ENCODE data around the gene CKAP5. TPM values are rescaled to one million over a fixed set of nuclear protein-coding genes. Genes with fewer than 3 reads are reported as not detected.
A peak's percentile ranks its signal among the peaks of the same experiment; 100 is the strongest.

CKAP5 gene
- polyA plus RNA-seq, result 10 to 100 TPM in 1 of 3 donors, 1 to 10 TPM in 2; 9.1 to 22.1 (median 9.4) TPM

DNA sequence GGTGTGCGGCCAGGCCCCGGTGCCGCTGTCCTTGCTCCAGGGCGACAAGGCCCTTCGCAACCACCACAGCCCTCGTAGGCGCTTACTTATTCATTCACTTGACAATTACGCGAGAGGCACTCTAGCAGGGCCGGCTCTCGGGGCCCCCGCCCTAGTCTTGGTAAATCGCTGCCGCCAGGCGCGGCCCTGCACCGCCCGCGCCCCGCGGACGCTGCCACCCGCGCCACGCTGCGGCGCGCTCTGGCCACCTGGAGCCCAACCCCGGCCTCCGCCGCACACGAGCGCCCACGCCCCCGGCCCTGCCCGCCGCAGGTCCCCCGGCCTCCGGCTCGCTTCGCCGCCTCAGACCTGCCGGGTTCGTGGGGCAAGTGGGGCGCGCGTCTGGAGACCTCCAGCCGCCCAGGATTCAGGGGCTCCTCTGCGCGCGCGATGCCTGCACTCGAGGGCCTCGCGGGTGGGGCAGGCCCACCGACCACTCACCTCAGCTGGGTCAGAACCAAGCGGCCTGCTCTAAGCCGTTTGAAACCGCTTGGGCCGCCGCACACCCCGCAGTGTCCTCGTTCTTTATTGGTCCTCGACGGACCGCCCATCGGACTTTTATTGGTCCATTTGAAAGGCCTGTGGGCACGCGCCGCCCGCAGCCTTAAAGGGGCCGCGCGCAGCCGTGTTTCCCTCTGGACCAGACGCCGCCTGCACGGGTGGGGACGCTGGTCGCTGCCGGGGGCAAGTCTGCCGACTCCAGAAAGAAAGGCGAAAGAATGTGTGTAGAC lies at the start of gene CKAP5:
TSS of gene CKAP5 (minus strand) at position 541 of the 770 bp plus-strand sequence. CDS start 25,049 bp downstream, outside the sequence.
- Mint-ChIP-seq H3K27me3 (ENCODE audit: low read depth in 3 of 3) (peaks cover 8 to 15% (median 10%) of the 10 kb centered on the region in 3 donors), H3K9me3 (no peaks in the 10 kb centered on the region), H3K4me3 (peak within 1 kb of the TSS; percentile 97 to 98 (median 97)), H3K4me1 (peaks cover 36 to 46% of the 10 kb centered on the region in 2 donors), H3K36me3 (no peaks in the 10 kb centered on the region), H3K27ac (peak within 1 kb of the TSS; percentile 83 to 95 (median 94))
- peak; percentile 87 to 89 (median 88) for DNase-seq

DNA sequence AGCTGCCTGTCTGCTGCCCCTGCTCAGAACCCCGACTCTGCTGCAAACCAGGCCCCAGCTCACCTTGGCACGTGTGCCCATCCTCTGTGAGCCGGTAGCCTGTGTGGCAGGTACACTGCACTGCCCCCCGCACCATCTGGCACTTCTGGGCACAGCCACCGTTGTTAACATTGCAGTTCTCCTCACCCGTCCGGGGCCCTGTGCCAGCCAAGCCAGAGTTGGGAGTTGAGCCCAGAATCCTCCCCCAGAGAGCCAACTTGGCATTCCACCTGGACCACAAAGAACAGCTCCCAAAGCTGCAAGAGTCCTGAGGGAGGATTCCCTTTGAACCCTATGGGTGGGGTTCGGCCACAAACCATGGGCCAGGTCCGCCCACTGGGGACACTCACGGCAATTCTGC lies 49.7 kb upstream of the CKAP5 start:
- no peaks in the 10 kb centered on the region for H3K9me3 Mint-ChIP-seq
- no peaks in the 10 kb centered on the region for H3K36me3 Mint-ChIP-seq
- no peak for DNase-seq
- H3K4me1 Mint-ChIP-seq, result no peaks in the 10 kb centered on the region
- H3K27ac Mint-ChIP-seq, result no peak overlapping the region
- peaks cover 0 to 1% (median 0%) of the 10 kb centered on the region in 3 donors for H3K27me3 Mint-ChIP-seq (ENCODE audit: low read depth in 3 of 3)
- no peak overlapping the region for H3K4me3 Mint-ChIP-seq

DNA sequence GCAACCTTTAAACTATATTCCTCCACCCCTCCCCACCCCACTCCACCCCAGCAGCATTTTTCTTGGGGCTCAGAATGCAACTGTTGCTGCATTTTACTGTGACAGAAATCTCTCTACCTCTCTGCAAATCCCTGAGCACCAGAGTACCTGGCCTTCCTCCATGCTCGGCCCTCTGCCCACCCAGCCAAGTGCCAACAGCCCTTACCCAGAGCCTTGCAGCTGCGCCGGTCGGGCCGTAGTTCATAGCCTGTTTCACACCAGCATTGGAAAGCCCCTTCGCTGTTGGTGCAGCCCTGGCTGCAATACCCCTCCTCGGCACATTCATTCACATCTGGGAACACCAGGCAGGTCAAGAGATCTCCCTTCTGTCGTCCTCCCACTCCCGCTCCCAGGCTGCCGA lies 48.9 kb upstream of the CKAP5 start:
- no peak overlapping the region for H3K4me3 Mint-ChIP-seq
- H3K27me3 Mint-ChIP-seq (ENCODE audit: low read depth in 3 of 3), result peaks cover 0 to 1% (median 0%) of the 10 kb centered on the region in 3 donors
- DNase-seq, result no peak
- no peaks in the 10 kb centered on the region for H3K9me3 Mint-ChIP-seq
- no peaks in the 10 kb centered on the region for H3K4me1 Mint-ChIP-seq
- H3K27ac Mint-ChIP-seq, result no peak overlapping the region
- no peaks in the 10 kb centered on the region for H3K36me3 Mint-ChIP-seq

DNA sequence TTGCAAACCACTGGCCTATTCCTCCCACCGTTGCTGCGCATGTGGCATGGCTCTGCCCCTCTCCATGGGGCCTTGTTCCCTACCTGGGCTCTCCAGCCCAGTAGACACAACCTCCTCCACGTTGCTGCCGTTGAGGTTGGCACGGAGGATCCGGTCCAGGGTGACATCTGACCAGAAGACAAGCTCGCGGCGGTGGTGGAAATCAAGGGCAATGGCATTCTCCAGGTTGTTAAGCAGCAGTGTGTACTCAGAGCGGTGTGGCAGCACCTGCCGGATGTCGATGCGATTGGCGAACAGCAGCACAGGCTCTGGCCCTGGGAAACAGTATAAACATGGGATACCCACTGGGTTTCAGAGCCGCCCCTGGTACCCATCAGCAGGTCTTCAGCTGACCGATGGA lies 48.4 kb upstream of the CKAP5 start:
- H3K27me3 Mint-ChIP-seq (ENCODE audit: low read depth in 3 of 3), result peaks cover 0 to 3% (median 0%) of the 10 kb centered on the region in 3 donors
- no peak overlapping the region for H3K4me3 Mint-ChIP-seq
- no peaks in the 10 kb centered on the region for H3K36me3 Mint-ChIP-seq
- DNase-seq, result no peak
- H3K9me3 Mint-ChIP-seq, result no peaks in the 10 kb centered on the region
- H3K27ac Mint-ChIP-seq, result no peak overlapping the region
- H3K4me1 Mint-ChIP-seq, result no peaks in the 10 kb centered on the region

- no peaks in the 10 kb centered on the region for H3K36me3 Mint-ChIP-seq
- no peaks in the 10 kb centered on the region for H3K4me1 Mint-ChIP-seq
- no peak overlapping the region for H3K27ac Mint-ChIP-seq
- no peak for DNase-seq
- peaks cover 0 to 3% (median 0%) of the 10 kb centered on the region in 3 donors for H3K27me3 Mint-ChIP-seq (ENCODE audit: low read depth in 3 of 3)
- H3K4me3 Mint-ChIP-seq, result no peak overlapping the region
- H3K9me3 Mint-ChIP-seq, result no peaks in the 10 kb centered on the region
Measured at GRCh38 chr11:46892838-46893237, 46.8 kb upstream of the CKAP5 start.

GRCh38 chr11:46892109-46892508 lies 46.0 kb upstream of the CKAP5 start:
- Mint-ChIP-seq H3K36me3 (no peaks in the 10 kb centered on the region), H3K27ac (no peak overlapping the region), H3K4me1 (no peaks in the 10 kb centered on the region), H3K4me3 (no peak overlapping the region), H3K9me3 (no peaks in the 10 kb centered on the region), H3K27me3 (ENCODE audit: low read depth in 3 of 3) (peaks cover 0 to 3% (median 0%) of the 10 kb centered on the region in 3 donors)
- DNase-seq, result no peak

- Mint-ChIP-seq H3K36me3 (no peaks in the 10 kb centered on the region), H3K27ac (no peak overlapping the region), H3K4me3 (no peak overlapping the region), H3K4me1 (no peaks in the 10 kb centered on the region), H3K9me3 (no peaks in the 10 kb centered on the region), H3K27me3 (ENCODE audit: low read depth in 3 of 3) (peaks cover 0 to 3% (median 0%) of the 10 kb centered on the region in 3 donors)
- no peak for DNase-seq
Measured at GRCh38 chr11:46890665-46891064, 44.6 kb upstream of the CKAP5 start.

DNA sequence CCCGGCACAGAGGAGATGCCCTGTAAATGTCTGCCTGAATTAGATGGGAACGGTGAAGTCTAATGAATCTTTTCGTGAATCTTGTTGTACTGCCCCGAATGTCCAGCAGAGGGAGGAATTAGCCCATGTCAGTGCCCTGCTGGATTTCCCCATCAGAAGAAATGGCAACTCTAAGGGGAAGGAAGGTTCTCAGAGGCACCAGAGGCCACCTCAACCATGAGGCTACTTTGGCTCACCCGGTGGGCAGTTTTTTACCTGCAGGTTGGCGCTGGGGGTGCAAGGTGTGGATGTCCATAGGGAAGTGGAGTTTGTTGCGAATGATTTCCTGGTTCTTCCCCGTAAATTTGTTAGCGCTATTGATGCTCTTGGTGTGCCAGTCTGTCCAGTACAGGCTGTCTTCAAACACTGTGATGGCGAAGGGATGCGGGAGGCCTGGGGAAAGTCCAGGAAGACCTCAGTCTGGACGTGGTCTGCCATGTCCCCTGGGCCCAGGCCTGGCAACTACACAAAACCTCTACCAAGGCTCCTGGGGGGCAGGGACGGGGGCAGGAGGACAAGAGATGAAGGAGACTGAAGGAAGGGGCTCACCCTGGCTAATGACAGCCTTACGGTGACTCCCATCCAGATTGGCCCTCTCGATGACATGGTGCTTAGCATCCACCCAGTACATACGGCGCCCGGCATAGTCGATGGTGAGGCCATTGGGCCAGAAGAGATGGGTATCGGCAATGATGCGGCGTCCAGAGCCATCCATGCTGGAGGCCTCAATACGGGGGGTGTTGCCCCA lies 43.8 kb upstream of the CKAP5 start:
- peaks cover 0 to 1% (median 0%) of the 10 kb centered on the region in 3 donors for H3K27me3 Mint-ChIP-seq (ENCODE audit: low read depth in 3 of 3)
- H3K9me3 Mint-ChIP-seq, result no peaks in the 10 kb centered on the region
- no peaks in the 10 kb centered on the region for H3K36me3 Mint-ChIP-seq
- no peaks in the 10 kb centered on the region for H3K4me1 Mint-ChIP-seq
- no peak overlapping the region for H3K4me3 Mint-ChIP-seq
- no peak overlapping the region for H3K27ac Mint-ChIP-seq
- DNase-seq, result peak; percentile 46 to 64 (median 55)

GRCh38 chr11:46889251-46889650 lies 43.2 kb upstream of the CKAP5 start:
- DNase-seq, result no peak
- no peaks in the 10 kb centered on the region for H3K9me3 Mint-ChIP-seq
- no peak overlapping the region for H3K27ac Mint-ChIP-seq

DNA sequence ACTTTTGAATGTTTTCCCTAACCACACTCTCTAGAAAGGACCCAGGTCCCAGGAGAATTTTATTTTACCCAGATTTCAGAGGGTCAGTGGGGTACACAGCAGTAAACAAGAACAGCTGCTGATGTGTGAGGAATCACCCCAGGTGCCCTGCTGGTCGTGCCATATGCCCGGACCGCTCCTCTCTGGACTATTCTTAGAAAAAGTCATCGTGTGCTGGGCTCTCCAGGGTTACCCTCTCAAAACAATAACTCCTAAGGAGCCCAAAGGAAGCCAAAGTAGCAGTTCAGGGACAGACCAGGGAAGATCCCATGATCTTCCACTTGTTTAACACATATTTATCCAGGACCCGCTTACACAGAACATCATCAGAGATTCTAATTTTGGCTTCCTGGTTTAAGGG lies 42.6 kb upstream of the CKAP5 start:
- Mint-ChIP-seq H3K27ac (no peak overlapping the region), H3K9me3 (no peaks in the 10 kb centered on the region)

More at GRCh38 chr11:46889251-46889650, 43.2 kb upstream of the CKAP5 start:
- Mint-ChIP-seq H3K36me3 (no peaks in the 10 kb centered on the region), H3K4me3 (no peak overlapping the region), H3K27me3 (ENCODE audit: low read depth in 3 of 3) (peaks cover 0 to 1% (median 0%) of the 10 kb centered on the region in 3 donors), H3K4me1 (no peaks in the 10 kb centered on the region)

DNA sequence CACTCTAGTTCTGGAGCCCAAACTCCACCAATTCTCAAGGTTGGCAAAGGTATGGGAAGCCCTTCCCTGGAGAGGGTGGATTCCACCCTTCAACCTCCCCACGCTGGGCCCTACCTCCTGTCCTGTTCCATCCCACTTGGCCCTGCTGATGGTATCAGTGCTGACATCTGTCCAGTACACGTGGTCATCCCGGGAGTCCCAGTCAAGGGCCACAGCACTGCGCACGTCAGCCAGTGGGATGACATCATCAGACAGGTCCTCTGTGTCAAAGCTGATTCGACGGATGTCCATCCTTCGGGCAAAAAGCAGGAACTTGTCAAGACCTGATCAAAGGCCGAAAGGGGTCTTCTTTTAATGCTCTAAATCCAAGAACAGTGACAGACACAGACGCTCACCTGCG lies 40.1 kb upstream of the CKAP5 start:
- no peaks in the 10 kb centered on the region for H3K9me3 Mint-ChIP-seq

More for the DNA sequence above, 42.6 kb upstream of the CKAP5 start:
- DNase-seq, result no peak
- Mint-ChIP-seq H3K27me3 (ENCODE audit: low read depth in 3 of 3) (peaks cover 0 to 1% (median 0%) of the 10 kb centered on the region in 3 donors), H3K4me1 (no peaks in the 10 kb centered on the region), H3K36me3 (no peaks in the 10 kb centered on the region), H3K4me3 (no peak overlapping the region)

DNA sequence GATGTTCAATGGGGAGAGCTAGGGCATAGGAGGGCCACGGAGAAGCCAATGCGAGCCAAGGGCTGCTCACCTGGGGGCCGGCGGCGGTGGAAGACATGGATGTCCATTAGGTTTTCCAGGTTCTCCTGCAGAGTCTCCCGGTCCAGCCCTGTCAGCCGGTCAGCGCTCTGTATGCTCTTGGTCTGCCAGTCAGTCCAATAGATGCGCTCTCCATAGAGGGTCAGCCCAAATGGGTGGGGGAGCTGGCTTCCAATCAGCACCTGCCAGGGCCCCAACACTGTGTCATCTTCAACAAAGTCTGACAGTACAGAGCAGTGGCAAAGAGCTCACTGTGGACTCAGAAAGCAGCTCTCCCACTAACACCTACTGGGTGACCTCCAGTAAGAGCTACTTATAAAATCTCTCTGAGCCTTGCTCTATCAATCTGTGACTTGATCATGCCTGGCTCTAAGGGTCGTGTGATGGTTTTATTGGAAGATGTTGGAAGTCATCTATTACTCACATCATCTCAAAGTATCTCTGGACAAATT lies 33.0 kb upstream of the CKAP5 start:
- no peak for DNase-seq
- Mint-ChIP-seq H3K4me1 (no peaks in the 10 kb centered on the region), H3K27me3 (ENCODE audit: low read depth in 3 of 3) (peaks cover 0 to 6% (median 3%) of the 10 kb centered on the region in 3 donors), H3K27ac (no peak overlapping the region), H3K9me3 (no peaks in the 10 kb centered on the region), H3K4me3 (no peak overlapping the region), H3K36me3 (no peaks in the 10 kb centered on the region)

More for the DNA sequence above, 40.1 kb upstream of the CKAP5 start:
- peaks cover 0 to 4% (median 1%) of the 10 kb centered on the region in 3 donors for H3K27me3 Mint-ChIP-seq (ENCODE audit: low read depth in 3 of 3)
- no peaks in the 10 kb centered on the region for H3K4me1 Mint-ChIP-seq
- no peaks in the 10 kb centered on the region for H3K36me3 Mint-ChIP-seq
- no peak for DNase-seq
- H3K27ac Mint-ChIP-seq, result no peak overlapping the region
- no peak overlapping the region for H3K4me3 Mint-ChIP-seq

DNA sequence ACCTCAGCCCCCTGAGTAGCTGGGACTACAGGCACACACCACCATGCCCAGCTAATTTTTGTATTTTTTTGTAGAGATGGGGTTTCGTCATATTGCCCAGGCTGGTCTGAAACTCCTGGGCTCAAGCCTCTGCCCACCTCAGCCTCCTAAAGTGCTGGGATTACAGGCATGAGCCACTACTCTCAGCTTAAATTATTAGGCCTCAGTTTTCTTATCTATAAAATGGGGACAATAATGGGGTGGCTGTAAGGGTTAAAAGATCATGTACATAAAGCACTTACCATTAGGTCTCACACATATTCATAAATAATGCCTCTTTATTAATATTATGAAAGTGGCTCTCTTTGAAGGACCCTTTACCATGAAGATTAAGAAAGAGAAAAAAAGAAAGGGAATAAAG lies 31.5 kb upstream of the CKAP5 start:
- no peak for DNase-seq
- Mint-ChIP-seq H3K27me3 (ENCODE audit: low read depth in 3 of 3) (peaks cover 0 to 8% (median 3%) of the 10 kb centered on the region in 3 donors), H3K36me3 (no peaks in the 10 kb centered on the region), H3K27ac (no peak overlapping the region), H3K4me3 (no peak overlapping the region), H3K4me1 (no peaks in the 10 kb centered on the region), H3K9me3 (no peaks in the 10 kb centered on the region)

- Mint-ChIP-seq H3K4me3 (no peak overlapping the region), H3K4me1 (no peaks in the 10 kb centered on the region), H3K9me3 (no peaks in the 10 kb centered on the region), H3K27ac (no peak overlapping the region), H3K27me3 (ENCODE audit: low read depth in 3 of 3) (peaks cover 0 to 9% (median 5%) of the 10 kb centered on the region in 3 donors), H3K36me3 (no peaks in the 10 kb centered on the region)
- DNase-seq, result no peak
Measured at GRCh38 chr11:46876471-46876870, 30.4 kb upstream of the CKAP5 start.
